AML-193 (cell line): ENCODE measurements around the gene S100A12.
"Not testable (repeated sequence)": the region's sequence is repeated elsewhere in the genome, so short reads cannot be mapped to it uniquely, and the experiment has no call there.

Source experiments
- DNase-seq, 2 experiments: peaks; one replicate each; lab custom pipeline; 2025; lab: John Stamatoyannopoulos, UW

The S100A12 gene

GRCh38 chr1:153353226-153353947, 22.0 kb downstream of the S100A12 start:
- DNase-seq: no peak

GRCh38 chr1:153352523-153352922, 22.9 kb downstream of the S100A12 start:
- peak; percentile 57 to 67 for DNase-seq

GRCh38 chr1:153350321-153350957, 25.0 kb downstream of the S100A12 start:
- no peak for DNase-seq

GRCh38 chr1:153349363-153350320, 25.8 kb downstream of the S100A12 start:
- DNase-seq: no peak

GRCh38 chr1:153348511-153349362, 26.7 kb downstream of the S100A12 start, which contains the start of gene PGLYRP4:
Gene PGLYRP4 (minus strand): TSS chr1:153348841. CDS start chr1:153347932, 909 bp downstream.
- DNase-seq: no peak

GRCh38 chr1:153347856-153348255, 27.6 kb downstream of the S100A12 start:
- DNase-seq: no peak

- DNase-seq: not testable (repeated sequence)
Measured at GRCh38 chr1:153347049-153347448, 28.4 kb downstream of the S100A12 start.

GRCh38 chr1:153346077-153346723, 29.2 kb downstream of the S100A12 start:
- DNase-seq: no peak

- no peak for DNase-seq
Measured at GRCh38 chr1:153345187-153346076, 30.0 kb downstream of the S100A12 start.

GRCh38 chr1:153344718-153345025, 30.7 kb downstream of the S100A12 start:
- DNase-seq: peak; percentile 82 to 84

- DNase-seq: no peak
Measured at GRCh38 chr1:153343811-153344717, 31.4 kb downstream of the S100A12 start.

GRCh38 chr1:153343040-153343681, 32.3 kb downstream of the S100A12 start:
- DNase-seq: no peak

- no peak for DNase-seq
Measured at GRCh38 chr1:153342178-153342577, 33.2 kb downstream of the S100A12 start.

GRCh38 chr1:153341431-153341934, 33.9 kb downstream of the S100A12 start:
- DNase-seq: no peak

- no peak for DNase-seq
Measured at GRCh38 chr1:153340356-153340755, 35.1 kb downstream of the S100A12 start.

- no peak for DNase-seq
Measured at GRCh38 chr1:153339802-153340201, 35.6 kb downstream of the S100A12 start.

- DNase-seq: no peak
Measured at GRCh38 chr1:153337980-153338853, 37.2 kb downstream of the S100A12 start.
